GM12872 (cell line): Measurements from ENCODE around the gene EYS.

Experiments
- TF ChIP-seq, protein P1 (sequence below): IDR thresholded peaks from 3 replicates; pipeline ENCODE4 v1.5.1; 2011; ENCODE audit warnings: low read depth, mild to moderate bottlenecking, low read length, moderate library complexity; ENCODE audit not compliant: insufficient read depth

The EYS gene

GRCh38 chr6:65253041-65253440, 454.0 kb downstream of the EYS start:
- TF ChIP-seq, protein P1, sequence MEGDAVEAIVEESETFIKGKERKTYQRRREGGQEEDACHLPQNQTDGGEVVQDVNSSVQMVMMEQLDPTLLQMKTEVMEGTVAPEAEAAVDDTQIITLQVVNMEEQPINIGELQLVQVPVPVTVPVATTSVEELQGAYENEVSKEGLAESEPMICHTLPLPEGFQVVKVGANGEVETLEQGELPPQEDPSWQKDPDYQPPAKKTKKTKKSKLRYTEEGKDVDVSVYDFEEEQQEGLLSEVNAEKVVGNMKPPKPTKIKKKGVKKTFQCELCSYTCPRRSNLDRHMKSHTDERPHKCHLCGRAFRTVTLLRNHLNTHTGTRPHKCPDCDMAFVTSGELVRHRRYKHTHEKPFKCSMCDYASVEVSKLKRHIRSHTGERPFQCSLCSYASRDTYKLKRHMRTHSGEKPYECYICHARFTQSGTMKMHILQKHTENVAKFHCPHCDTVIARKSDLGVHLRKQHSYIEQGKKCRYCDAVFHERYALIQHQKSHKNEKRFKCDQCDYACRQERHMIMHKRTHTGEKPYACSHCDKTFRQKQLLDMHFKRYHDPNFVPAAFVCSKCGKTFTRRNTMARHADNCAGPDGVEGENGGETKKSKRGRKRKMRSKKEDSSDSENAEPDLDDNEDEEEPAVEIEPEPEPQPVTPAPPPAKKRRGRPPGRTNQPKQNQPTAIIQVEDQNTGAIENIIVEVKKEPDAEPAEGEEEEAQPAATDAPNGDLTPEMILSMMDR: no peak

DNA sequence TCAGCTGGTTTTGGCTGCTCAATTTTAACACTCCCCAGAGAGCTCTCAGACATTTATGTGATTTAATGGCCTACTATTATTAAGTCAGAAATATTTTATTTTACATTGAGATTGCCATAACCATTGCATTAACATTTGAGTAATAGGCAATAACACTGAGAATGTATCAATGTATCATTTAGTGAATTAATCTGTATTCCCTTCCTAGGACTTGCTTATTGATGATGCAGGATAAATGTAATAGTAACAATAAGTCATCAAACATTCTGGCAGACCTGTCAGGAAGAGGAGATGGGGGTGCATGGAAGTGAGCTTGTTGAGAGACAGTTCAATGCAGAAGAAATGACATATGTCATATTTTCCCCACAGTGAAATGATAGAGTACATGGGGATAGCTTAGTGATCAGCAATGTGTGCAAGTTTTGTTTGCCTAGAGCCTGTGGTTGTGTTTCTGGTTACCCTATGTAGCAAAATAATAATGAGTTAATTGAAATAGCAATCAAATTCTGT, 458.9 kb downstream of the EYS start:
- TF ChIP-seq, protein P1: no peak

- TF ChIP-seq, protein P1: no peak
These were observed 475.4 kb downstream of the EYS start for GRCh38 chr6:65231616-65232015.

DNA sequence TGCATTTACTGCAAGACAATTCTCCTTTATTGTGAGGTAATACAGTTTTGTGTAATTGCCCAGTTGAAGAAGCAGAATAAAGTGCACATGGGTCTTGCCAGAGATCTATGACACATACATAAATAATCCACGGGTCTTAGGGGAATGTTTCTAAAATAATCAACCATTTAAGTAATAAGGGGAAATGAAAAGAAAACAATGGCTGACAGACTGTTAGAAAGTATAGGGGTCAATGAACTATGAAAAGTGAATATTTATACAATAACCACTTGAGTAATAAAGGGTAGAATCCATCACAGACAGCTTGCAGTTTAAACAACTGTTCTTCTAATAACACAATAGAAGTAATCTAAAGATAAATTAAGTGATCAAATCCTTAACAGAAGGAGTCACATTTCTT, 477.2 kb downstream of the EYS start:
- TF ChIP-seq, protein P1: no peak

DNA sequence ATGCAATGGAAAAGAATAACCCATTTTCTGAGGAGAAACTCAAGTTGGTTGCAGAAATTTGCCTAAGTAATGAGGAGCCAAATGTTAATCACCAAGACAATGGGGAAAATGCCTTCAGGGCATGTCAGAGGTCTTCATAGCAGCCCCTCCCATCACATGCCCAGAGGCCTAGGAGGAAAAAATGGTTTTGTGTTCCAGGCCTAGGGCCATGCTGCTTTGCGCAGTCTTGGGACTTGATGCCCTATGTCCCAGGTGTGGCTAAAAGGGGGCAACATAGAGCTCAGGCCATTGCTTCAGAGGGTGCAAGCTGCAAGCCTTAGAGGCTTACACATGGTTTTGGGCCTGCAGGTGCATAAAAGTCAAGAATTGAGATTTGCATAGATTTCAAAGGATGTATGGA, 485.9 kb downstream of the EYS start:
- TF ChIP-seq, protein P1: no peak

DNA sequence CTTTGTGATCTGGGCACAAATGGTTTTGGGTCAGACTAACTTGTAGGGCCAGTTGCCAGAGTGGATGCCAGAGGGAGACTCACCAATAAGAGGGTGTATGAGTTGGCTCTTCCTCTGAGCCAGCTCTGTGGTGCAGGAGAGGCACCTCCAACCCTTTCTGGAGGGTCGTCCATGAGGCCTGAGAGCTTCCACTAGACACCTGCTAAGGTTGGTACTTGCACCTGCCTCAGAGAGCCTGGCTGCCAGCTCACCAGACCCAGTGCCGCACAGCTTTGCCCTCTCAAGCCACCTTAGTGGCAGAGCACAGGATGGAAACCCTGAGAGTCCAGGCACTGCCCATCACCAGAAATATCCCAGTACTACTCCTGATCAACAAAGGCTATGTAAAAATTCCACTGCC, 504.3 kb downstream of the EYS start:
- TF ChIP-seq, protein P1: no peak

DNA sequence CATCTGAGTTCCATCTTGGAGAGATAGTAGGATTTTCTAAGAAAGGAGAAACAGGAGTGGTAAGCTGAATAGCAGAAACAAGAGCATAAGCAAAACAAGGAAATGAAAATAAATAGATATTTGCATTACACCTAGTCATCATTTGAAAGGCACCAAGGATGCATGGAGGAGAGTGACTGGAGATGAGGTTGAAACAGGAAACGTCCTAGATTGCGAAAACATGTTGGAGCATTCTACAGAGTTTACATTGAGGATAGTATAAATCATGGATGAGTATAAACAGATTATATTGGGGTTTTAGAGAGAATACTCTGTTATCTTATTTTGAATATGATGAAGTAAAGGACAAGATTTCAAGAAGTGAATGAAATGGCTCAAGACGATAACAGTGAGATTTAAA, 507.3 kb downstream of the EYS start:
- TF ChIP-seq, protein P1: no peak
